ENCODE measurements around the gene NUFIP1. TPM values are rescaled to one million over a fixed set of nuclear protein-coding genes. Genes with fewer than 3 reads are reported as not detected.

The NUFIP1 gene
- total and polyA plus RNA-seq, 11 donors: 1.4 to 4.9 (median 3.0) TPM

- no peak for DNase-seq
- intact Hi-C loops (cut with DNase I): no loop called here
- WGBS, 4 donors: 66 to 86% (median 73%) methylated on average over 5 of the region's 5 CpGs
- peaks cover 0 to 28% (median 13%) of the 10 kb centered on the region in 12 donors for H3K4me1 ChIP-seq
- H3K9me3 ChIP-seq: peaks cover 0 to 12% (median 0%) of the 10 kb centered on the region in 12 donors
- ATAC-seq: no peak
- H3K27me3 ChIP-seq: no peaks in the 10 kb centered on the region
- H3K27ac ChIP-seq: no peak overlapping the region
- no peaks in the 10 kb centered on the region for H3K36me3 ChIP-seq
- H3K4me3 ChIP-seq: no peak overlapping the region
- TF ChIP-seq POLR2A (IDR thresholded peaks at IDR 0.05): no peak
- TF ChIP-seq CTCF (IDR thresholded peaks at IDR 0.05): no peak
Observed at GRCh38 chr13:44908712-44909111, 80.6 kb downstream of the NUFIP1 start.

GRCh38 chr13:44908266-44908665 lies 81.0 kb downstream of the NUFIP1 start:
- Histone ChIP-seq H3K27me3 (no peaks in the 10 kb centered on the region), H3K9me3 (peaks cover 0 to 12% (median 0%) of the 10 kb centered on the region in 12 donors), H3K27ac (no peak overlapping the region), H3K36me3 (no peaks in the 10 kb centered on the region), H3K4me1 (peaks cover 0 to 33% (median 17%) of the 10 kb centered on the region in 12 donors), H3K4me3 (no peak overlapping the region)
- DNase-seq (no peak), ATAC-seq (no peak)
- 66 to 86% (median 75%) methylated on average over 1 of the region's 1 CpG for WGBS, 4 donors
- TF ChIP-seq POLR2A (IDR thresholded peaks at IDR 0.05) (no peak), CTCF (IDR thresholded peaks at IDR 0.05) (no peak)
- intact Hi-C loops (cut with DNase I): no loop called here

- Histone ChIP-seq H3K27me3 (no peaks in the 10 kb centered on the region), H3K36me3 (no peaks in the 10 kb centered on the region), H3K4me1 (peaks cover 0 to 36% (median 19%) of the 10 kb centered on the region in 12 donors), H3K4me3 (no peak overlapping the region), H3K9me3 (peaks cover 0 to 10% (median 0%) of the 10 kb centered on the region in 12 donors), H3K27ac (peak overlapping the region in 1 of 12 donors; percentile 78)
- intact Hi-C loops (cut with DNase I): no loop called here
- ATAC-seq (peak in 1 of 4 donors; percentile 24), DNase-seq (no peak)
- WGBS, 4 donors: 26 to 46% (median 31%) methylated on average over 6 of the region's 6 CpGs
- TF ChIP-seq POLR2A (IDR thresholded peaks at IDR 0.05) (no peak), CTCF (IDR thresholded peaks at IDR 0.05) (no peak)
Observed at GRCh38 chr13:44906713-44907112, 82.6 kb downstream of the NUFIP1 start.

GRCh38 chr13:44906230-44906629 lies 83.0 kb downstream of the NUFIP1 start:
- peaks cover 0 to 6% (median 0%) of the 10 kb centered on the region in 12 donors for H3K9me3 ChIP-seq
- no peak for DNase-seq
- WGBS, 4 donors: 74 to 87% (median 78%) methylated on average over 4 of the region's 4 CpGs
- H3K4me1 ChIP-seq: peaks cover 0 to 36% (median 19%) of the 10 kb centered on the region in 12 donors
- intact Hi-C loops (cut with DNase I): no loop called here
- H3K27me3 ChIP-seq: no peaks in the 10 kb centered on the region
- no peak for ATAC-seq
- H3K4me3 ChIP-seq: no peak overlapping the region
- H3K36me3 ChIP-seq: no peaks in the 10 kb centered on the region
- peak overlapping the region in 1 of 12 donors; percentile 78 for H3K27ac ChIP-seq
- no peak for TF ChIP-seq CTCF (IDR thresholded peaks at IDR 0.05)
- no peak for TF ChIP-seq POLR2A (IDR thresholded peaks at IDR 0.05)
